LNCaP clone FGC (cell line): ENCODE results near the gene ZNF205.

Experiments used
- DNase-seq: peaks from one replicate; pipeline ENCODE4 v3.0.0-alpha.2; 2011; ENCODE audit warnings: low read depth
- H3K4me3 ChIP-seq: 2 replicates; pipeline ENCODE4 v1.5.1; 2011; ENCODE audit warnings: mild to moderate bottlenecking, low read depth, low read length, control low read depth
- TF ChIP-seq, protein P1 (sequence below): IDR thresholded peaks from 2 replicates; pipeline ENCODE4 v1.5.1; 2012; ENCODE audit warnings: mild to moderate bottlenecking; ENCODE audit not compliant: control insufficient read depth, insufficient read depth; ENCODE audit errors: extremely low read depth

Gene ZNF205

DNA sequence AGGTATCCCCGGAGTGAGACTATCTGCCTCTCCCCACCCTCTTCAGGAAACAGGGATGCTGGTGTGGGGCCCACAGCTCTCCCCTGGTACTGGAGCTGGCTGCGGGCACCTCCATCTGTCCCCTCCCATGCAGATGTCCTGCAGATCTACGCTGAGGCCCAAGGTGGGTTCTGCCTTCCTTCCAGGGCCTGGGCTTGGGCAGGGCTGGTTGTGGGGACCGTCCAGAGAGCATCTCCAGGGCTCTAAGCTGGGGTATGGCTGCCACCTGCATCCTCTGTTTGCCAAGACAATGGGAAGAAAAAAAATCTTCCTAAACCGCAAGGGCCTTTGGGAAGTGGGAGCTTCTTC is 35.3 kb downstream of the ZNF205 start:
- TF ChIP-seq, protein P1, sequence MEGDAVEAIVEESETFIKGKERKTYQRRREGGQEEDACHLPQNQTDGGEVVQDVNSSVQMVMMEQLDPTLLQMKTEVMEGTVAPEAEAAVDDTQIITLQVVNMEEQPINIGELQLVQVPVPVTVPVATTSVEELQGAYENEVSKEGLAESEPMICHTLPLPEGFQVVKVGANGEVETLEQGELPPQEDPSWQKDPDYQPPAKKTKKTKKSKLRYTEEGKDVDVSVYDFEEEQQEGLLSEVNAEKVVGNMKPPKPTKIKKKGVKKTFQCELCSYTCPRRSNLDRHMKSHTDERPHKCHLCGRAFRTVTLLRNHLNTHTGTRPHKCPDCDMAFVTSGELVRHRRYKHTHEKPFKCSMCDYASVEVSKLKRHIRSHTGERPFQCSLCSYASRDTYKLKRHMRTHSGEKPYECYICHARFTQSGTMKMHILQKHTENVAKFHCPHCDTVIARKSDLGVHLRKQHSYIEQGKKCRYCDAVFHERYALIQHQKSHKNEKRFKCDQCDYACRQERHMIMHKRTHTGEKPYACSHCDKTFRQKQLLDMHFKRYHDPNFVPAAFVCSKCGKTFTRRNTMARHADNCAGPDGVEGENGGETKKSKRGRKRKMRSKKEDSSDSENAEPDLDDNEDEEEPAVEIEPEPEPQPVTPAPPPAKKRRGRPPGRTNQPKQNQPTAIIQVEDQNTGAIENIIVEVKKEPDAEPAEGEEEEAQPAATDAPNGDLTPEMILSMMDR: no peak
- no peak overlapping the region for H3K4me3 ChIP-seq
- no peak for DNase-seq

DNA sequence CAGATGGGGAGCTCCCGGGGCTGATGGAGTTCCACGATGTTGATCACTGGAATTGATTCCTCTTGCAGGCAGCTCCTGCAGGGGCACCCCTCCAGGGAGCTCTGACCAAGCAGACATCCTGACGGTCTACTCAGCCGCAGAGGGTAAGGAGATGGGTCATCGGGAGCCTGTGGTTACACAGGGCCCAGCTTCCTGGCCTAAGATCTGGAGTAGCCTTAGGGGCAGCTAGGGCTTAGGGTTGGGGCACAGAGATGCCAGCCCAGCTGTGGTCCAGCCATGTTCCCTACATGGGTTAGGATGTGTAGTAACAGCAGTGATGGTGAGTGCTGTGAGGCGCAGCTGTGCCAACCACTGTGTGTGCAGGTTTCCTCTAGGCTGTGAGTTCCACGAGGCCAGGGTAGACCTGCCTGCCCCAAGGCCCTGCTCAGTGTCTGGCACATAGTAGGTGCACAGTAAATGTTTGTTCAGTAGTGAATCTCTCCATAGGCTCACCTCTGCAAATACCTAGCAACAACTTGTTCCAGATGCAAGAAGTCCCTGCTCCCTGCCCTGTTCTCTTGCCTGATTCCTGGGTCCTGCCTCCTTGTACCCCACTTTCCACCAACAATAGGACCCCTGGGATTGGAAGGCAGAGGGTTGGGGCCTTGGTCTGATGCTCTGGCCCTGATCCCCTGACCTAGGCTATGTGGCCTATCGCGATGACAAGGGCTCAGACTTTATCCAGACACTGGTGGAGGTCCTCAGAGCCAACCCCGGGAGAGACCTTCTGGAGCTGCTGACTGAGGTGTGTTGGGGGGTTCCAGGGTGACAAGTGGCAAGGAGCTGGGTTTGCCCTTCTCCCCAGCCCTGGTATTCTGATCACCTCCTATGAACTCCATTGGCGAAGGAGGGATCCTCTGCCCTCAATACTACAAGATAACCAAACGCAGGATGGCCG is 36.1 kb downstream of the ZNF205 start:
- TF ChIP-seq, protein P1: no peak
- no peak overlapping the region for H3K4me3 ChIP-seq
- no peak for DNase-seq

DNA sequence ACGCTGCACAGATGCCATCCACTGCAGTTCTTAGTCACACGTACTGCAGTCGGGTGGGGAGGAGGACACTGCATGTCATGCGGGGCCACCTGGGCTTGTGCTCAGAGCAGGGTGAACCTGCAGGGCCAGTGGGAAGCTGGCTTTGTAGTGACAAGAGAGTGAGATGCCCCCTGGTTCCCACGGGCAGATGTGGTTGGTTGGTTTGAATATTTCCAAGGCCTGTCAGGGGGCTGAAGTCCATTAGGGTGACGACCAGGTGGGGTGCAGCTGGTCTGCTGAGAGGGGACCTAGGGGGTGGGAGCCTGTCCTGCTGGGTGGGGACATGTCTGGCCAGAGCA is 36.8 kb downstream of the ZNF205 start:
- DNase-seq: no peak
- TF ChIP-seq, protein P1: no peak
- peak overlapping the region; percentile 76 for H3K4me3 ChIP-seq

DNA sequence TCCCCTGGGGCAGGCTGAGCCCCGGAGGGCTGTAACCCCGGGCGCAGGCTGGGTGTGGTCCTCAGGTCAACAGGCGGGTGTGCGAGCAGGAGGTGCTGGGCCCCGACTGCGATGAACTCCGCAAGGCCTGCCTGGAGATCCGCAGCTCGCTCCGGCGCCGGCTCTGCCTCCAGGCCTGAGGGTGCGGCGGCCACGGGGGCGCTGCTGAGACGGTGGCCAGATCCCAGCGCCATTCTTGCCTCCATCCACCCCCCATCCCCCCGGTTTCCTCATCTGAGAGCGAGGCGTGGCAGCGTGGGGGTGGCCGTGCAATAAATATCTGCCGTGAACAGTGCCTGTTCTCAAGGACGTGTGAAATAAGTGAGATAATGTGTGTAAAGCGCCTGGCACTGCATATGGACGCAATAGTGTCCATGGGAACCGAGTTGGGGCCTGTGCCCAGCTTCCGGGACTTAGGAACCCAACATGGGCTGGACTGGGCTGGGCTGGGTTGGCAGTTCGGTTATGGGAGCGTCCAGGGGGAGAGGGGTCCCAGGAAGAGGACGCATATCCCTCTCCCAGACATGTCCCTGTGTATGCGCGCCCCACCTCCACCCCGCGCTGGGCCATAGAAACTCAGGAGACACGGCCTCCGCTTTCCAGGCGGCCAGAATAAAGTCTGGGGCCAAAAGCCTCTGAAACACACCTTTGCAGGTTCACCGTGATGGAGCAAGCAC is 37.4 kb downstream of the ZNF205 start:
- TF ChIP-seq, protein P1: peak; percentile 66
- DNase-seq: no peak
- peak overlapping the region; percentile 76 for H3K4me3 ChIP-seq

DNA sequence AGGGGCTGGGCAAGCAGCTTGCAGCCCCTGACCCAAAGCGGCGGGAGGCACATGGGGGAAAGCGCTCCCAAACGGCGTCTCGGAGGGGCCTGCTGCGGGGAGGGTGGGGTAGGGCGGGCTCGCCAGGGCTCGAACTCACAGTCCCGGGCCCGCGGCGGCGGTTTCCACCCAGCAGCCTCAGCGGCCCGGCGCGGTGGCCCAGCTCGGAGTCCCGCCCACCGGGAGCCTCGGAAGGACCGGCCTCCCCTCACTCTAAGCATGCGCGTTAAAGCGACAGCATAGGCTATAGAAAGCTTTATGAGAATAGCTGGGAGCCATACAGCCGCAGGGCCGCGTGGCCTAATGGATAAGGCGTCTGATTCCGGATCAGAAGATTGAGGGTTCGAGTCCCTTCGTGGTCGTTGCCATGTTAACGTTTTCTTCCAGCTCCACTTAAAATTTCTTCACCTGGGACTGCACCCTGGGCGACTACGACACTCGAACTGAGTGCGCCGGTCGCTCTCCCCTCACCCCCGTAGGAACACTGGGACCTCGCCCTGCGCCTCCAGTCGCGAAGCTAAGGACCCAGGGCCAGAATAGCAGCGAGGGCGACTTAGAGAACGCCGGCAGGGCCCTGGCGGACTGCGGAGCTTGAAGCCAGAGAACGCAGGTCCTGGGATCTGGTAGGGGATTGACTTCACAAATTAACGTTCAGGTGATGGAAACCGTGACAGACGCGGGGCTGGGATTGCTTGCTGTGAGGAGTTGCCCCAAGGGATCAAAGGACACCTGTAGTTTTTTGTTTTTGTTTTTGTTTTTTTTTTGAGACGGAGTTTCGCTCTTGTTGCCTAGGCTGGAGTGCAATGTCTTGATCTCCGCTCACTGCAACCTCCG is 38.2 kb downstream of the ZNF205 start:
- peak; percentile 90 for DNase-seq
- H3K4me3 ChIP-seq: peak overlapping the region; percentile 76
- TF ChIP-seq, protein P1: no peak

DNA sequence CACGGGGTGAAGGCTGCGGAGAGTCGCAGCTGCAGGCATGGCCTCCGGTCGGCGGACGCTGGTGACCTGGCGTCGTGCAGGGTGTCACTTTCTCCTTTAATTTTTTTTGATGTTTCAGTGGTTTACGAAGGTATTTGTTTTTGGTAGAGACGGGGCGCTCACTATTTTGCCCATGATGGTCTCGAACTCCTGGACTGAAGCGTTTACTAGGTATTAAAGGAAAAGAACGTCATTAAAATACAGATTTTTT is 39.6 kb downstream of the ZNF205 start:
- peak overlapping the region; percentile 76 for H3K4me3 ChIP-seq
- no peak for DNase-seq
- TF ChIP-seq, protein P1: no peak
